ENCODE data around the gene PRRT4.

Gene PRRT4

GRCh38 chr7:128361411-128362379 lies at the start of gene PRRT4:
PRRT4 (minus strand) TSS chr7:128361690.
- DNase-seq: no peak

- DNase-seq: no peak
Observed at GRCh38 chr7:128410451-128410753, 48.9 kb upstream of the PRRT4 start.

- peak; percentile 80 for DNase-seq
Observed at GRCh38 chr7:128409596-128410450, 48.3 kb upstream of the PRRT4 start, which contains the start of gene IMPDH1. IMPDH1 (minus strand) TSS chr7:128409982; CDS start chr7:128409901, 81 bp downstream.

- DNase-seq: no peak
Observed at GRCh38 chr7:128408709-128409595, 47.5 kb upstream of the PRRT4 start.

- no peak for DNase-seq
Observed at GRCh38 chr7:128407751-128408708, 46.5 kb upstream of the PRRT4 start.

GRCh38 chr7:128407233-128407589 lies 45.7 kb upstream of the PRRT4 start:
- DNase-seq: no peak

- no peak for DNase-seq
Observed at GRCh38 chr7:128406314-128407232, 45.1 kb upstream of the PRRT4 start.

- peak; percentile 37 for DNase-seq
Observed at GRCh38 chr7:128405471-128406313, 44.2 kb upstream of the PRRT4 start.

- no peak for DNase-seq
Observed at GRCh38 chr7:128404886-128405470, 43.5 kb upstream of the PRRT4 start.

GRCh38 chr7:128404143-128404681 lies 42.7 kb upstream of the PRRT4 start:
- no peak for DNase-seq

- DNase-seq: no peak
Observed at GRCh38 chr7:128403676-128404075, 42.2 kb upstream of the PRRT4 start.

GRCh38 chr7:128402356-128402755 lies 40.9 kb upstream of the PRRT4 start:
- no peak for DNase-seq

- no peak for DNase-seq
Observed at GRCh38 chr7:128400566-128400965, 39.1 kb upstream of the PRRT4 start.

- no peak for DNase-seq
Observed at GRCh38 chr7:128399991-128400390, 38.5 kb upstream of the PRRT4 start.

- DNase-seq: no peak
Observed at GRCh38 chr7:128398841-128399135, 37.3 kb upstream of the PRRT4 start.

- DNase-seq: no peak
Observed at GRCh38 chr7:128398016-128398840, 36.7 kb upstream of the PRRT4 start.

GRCh38 chr7:128396357-128396756 lies 34.9 kb upstream of the PRRT4 start:
- no peak for DNase-seq

GRCh38 chr7:128395748-128396147 lies 34.3 kb upstream of the PRRT4 start:
- no peak for DNase-seq

All from stimulated activated CD4-positive, alpha-beta T cell treated with anti-CD3 and anti-CD28 coated beads, Interleukin-1b, Interleukin-23, amount 100 ng/mL, for 48 hours (primary cell).